ENCODE results near the gene SBK3. TPM values are rescaled to one million over a fixed set of nuclear protein-coding genes. Genes with fewer than 3 reads are reported as not detected.

SBK3 gene
- total RNA-seq, 3 donors from 2014 or later, result 1.3 TPM; not detected in 2

DNA sequence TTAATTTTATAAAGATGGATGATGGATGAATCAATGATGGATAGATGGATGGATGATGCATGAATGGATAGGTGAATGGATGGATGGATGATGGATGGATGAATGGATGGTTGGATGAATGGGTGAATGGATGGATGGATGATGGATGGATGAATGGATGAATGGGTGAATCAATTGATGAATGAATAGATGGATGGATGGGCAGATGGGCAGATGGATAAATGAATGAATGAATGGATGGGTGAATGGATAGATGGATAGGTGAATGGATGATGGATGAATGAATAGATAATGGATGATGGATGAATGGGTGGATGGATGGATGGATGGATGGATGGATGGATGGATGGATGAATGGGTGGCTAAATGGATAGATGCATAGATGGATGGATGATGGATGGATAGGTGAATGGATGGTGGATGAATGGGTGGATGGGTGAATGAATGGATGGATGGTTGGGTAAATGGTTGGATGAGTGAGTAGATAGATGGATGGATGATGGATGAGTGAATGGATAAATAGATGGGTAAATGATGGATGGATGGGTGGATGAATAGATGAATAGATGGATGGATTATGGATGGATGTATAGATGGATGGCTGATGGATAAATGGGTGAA is 22.5 kb upstream of the SBK3 start:
- Histone ChIP-seq H3K4me1 (no peaks in the 10 kb centered on the region), H3K4me3 (no peak overlapping the region), H3K27ac (no peak overlapping the region), H3K36me3 (no peaks in the 10 kb centered on the region), H3K27me3 (peaks cover 0 to 4% of the 10 kb centered on the region in 2 donors), H3K9me3 (no peaks in the 10 kb centered on the region)
- no peak for DNase-seq (ENCODE audit: low spot score in 2 of 2)
- intact Hi-C loops (cut with DNase I; ENCODE audit: low total_unique reads), result no loop called here
- TF ChIP-seq POLR2A (IDR thresholded peaks at IDR 0.05) (no peak), POLR2AphosphoS5 (IDR thresholded peaks at IDR 0.05) (no peak)
- TF ChIP-seq, protein P1, sequence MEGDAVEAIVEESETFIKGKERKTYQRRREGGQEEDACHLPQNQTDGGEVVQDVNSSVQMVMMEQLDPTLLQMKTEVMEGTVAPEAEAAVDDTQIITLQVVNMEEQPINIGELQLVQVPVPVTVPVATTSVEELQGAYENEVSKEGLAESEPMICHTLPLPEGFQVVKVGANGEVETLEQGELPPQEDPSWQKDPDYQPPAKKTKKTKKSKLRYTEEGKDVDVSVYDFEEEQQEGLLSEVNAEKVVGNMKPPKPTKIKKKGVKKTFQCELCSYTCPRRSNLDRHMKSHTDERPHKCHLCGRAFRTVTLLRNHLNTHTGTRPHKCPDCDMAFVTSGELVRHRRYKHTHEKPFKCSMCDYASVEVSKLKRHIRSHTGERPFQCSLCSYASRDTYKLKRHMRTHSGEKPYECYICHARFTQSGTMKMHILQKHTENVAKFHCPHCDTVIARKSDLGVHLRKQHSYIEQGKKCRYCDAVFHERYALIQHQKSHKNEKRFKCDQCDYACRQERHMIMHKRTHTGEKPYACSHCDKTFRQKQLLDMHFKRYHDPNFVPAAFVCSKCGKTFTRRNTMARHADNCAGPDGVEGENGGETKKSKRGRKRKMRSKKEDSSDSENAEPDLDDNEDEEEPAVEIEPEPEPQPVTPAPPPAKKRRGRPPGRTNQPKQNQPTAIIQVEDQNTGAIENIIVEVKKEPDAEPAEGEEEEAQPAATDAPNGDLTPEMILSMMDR (IDR thresholded peaks at IDR 0.05), result no peak

DNA sequence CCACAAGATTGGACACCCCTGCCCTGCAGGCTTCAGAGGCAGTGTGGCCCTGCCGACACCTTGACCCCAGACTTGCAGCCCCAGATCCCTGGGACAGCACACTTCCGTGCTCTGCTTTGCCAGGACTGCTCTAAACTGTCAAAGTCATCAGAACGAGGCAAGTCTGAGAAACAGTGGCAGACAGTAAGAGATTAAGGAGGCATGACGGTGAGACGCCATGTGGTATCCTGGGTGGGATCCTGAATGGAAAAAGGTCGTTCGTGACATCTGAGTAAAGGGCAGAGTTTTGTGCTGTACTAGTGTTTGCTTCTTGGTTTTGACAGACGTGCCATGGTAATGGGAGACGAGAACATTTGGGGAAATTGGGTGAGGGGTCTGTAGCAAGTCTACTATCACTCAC is 21.5 kb upstream of the SBK3 start:
- TF ChIP-seq POLR2AphosphoS5 (IDR thresholded peaks at IDR 0.05) (no peak), POLR2A (IDR thresholded peaks at IDR 0.05) (no peak)
- TF ChIP-seq, protein P1 (IDR thresholded peaks at IDR 0.05), result no peak
- DNase-seq (ENCODE audit: low spot score in 2 of 2), result no peak
- Histone ChIP-seq H3K27ac (no peak overlapping the region), H3K4me3 (no peak overlapping the region), H3K27me3 (peaks cover 0 to 4% of the 10 kb centered on the region in 2 donors), H3K36me3 (no peaks in the 10 kb centered on the region), H3K9me3 (no peaks in the 10 kb centered on the region), H3K4me1 (no peaks in the 10 kb centered on the region)
- intact Hi-C loops (cut with DNase I; ENCODE audit: low total_unique reads), result no loop called here

DNA sequence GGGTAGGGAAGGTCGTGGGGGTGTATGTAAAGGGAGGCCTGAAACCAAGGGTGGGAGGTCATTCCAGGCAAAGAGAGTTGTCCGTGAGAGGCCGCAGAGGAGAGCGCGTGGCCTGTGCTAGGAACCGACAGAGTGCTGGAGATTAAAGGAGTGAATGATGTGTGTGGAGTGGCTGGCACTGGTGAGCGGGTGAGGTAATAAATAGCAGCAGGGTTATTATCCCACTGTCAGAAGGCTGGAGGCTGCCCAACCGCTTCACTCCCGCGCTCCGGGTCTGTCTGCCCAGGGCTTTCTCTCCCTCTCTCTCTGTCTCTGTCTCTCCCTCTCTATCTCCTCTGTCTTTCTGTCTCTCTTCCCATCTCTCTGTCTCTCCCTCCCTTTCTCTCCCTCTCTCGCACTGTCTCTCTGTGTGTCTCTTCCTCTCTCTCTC is 17.9 kb upstream of the SBK3 start:
- no peaks in the 10 kb centered on the region for H3K4me1 ChIP-seq
- H3K4me3 ChIP-seq, result no peak overlapping the region
- H3K27ac ChIP-seq, result no peak overlapping the region
- TF ChIP-seq POLR2AphosphoS5 (IDR thresholded peaks at IDR 0.05), result no peak
- H3K9me3 ChIP-seq, result no peaks in the 10 kb centered on the region
- DNase-seq (ENCODE audit: low spot score in 2 of 2), result no peak
- peaks cover 0 to 4% of the 10 kb centered on the region in 2 donors for H3K27me3 ChIP-seq
- intact Hi-C loops (cut with DNase I; ENCODE audit: low total_unique reads), result no loop called here
- H3K36me3 ChIP-seq, result no peaks in the 10 kb centered on the region

DNA sequence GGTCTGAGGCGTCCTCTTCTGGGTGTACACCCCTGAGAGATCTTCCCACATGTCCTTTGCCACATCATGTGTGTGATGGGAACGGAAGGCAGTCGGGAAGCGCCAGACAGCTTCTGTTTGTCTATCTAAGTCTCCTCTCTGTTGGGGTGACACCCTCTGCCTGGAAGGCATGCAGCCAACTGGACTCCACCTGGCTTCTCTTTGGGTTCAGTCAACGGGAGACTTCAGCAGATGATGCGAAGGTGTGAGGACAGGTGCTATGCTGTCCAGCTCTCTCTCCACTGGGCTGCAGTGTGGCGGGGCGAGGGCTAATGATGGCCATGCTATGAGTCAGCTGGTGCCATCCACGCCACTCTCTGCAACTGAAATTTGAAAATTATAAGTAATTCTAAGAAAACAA is 14.3 kb upstream of the SBK3 start:
- TF ChIP-seq POLR2A (IDR thresholded peaks at IDR 0.05) (no peak), POLR2AphosphoS5 (IDR thresholded peaks at IDR 0.05) (no peak)
- TF ChIP-seq, protein P1 (IDR thresholded peaks at IDR 0.05), result no peak
- intact Hi-C loops (cut with DNase I; ENCODE audit: low total_unique reads), result no loop called here
- no peak for DNase-seq (ENCODE audit: low spot score in 2 of 2)
- no peak overlapping the region for H3K27ac ChIP-seq
- no peak overlapping the region for H3K4me3 ChIP-seq
- H3K4me1 ChIP-seq, result no peaks in the 10 kb centered on the region
- H3K9me3 ChIP-seq, result no peaks in the 10 kb centered on the region
- no peaks in the 10 kb centered on the region for H3K36me3 ChIP-seq
- H3K27me3 ChIP-seq, result peaks cover 0 to 4% of the 10 kb centered on the region in 2 donors

DNA sequence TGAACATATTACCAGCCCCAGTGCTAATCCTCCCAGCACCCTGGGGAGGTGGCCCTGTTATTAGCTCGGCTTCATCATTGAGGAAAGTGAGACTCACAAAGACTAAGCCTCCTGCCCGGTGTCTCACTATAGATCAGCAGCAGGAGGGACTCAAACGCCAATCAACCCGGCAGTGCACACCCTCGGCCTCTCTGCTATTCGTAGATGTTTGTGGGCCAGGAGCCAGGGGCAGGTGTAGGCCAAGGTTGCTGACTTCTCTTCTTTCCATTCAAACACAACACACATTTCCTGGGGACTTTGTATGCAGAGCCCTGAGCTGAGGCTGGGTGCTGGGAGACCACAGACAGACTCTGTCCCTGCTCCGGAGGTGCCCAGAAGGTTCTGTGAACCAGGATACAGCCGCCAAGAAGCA is 9.4 kb upstream of the SBK3 start:
- no peaks in the 10 kb centered on the region for H3K36me3 ChIP-seq
- H3K4me3 ChIP-seq, result no peak overlapping the region

More for the DNA sequence above, 9.4 kb upstream of the SBK3 start:
- Histone ChIP-seq H3K4me1 (no peaks in the 10 kb centered on the region), H3K27ac (no peak overlapping the region), H3K9me3 (no peaks in the 10 kb centered on the region), H3K27me3 (no peaks in the 10 kb centered on the region)
- intact Hi-C loops (cut with DNase I; ENCODE audit: low total_unique reads), result no loop called here
- TF ChIP-seq, protein P1 (IDR thresholded peaks at IDR 0.05), result no peak
- TF ChIP-seq POLR2A (IDR thresholded peaks at IDR 0.05), result no peak
- TF ChIP-seq POLR2AphosphoS5 (IDR thresholded peaks at IDR 0.05), result no peak
- DNase-seq (ENCODE audit: low spot score in 2 of 2), result no peak
